Measurements from ENCODE around the gene SRGAP3.

SRGAP3 gene

DNA sequence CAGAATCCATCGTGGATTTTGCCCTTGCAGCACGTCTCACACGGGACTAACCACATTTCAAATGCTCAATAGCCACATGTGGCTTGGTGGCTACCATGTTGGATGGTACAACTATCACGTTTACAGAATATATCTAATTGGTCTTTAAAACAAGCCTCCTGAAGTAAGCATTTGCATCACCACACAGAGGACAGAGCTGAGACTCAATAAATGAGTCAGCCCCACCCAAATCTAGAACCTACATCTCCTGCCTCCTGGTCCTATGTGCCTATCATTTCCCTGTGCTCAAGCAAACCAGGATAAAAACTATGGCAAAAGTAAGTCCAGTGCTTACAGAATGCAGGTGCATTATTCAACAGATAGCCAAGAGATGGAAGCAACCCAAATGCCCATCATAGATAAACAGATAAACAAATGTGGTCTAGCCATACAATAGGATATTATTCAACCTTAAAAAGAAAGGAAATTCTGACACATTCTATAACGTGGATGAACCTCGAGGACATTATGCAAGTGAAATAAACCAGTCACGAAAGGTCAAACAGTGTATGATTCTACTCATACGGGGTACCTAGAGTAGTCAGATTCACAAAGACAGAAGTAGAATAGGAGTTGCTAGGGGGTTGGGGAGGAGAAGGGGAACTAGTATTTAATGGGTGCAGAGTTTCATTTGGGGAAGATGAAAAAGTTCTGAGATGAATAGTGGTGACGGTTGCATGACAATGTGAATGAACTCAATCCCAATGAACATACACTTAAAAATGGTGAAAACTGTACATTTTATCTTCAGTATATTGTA, 43.9 kb downstream of the SRGAP3 start:
- Histone ChIP-seq H3K4me1 (ENCODE audit: control insufficient read depth, insufficient read depth, low read length) (peaks cover 10% of the 10 kb centered on the region), H3K9ac (ENCODE audit: low read length) (no peak overlapping the region), H3K4me3 (ENCODE audit: low read length) (no peak overlapping the region), H3K27me3 (ENCODE audit: control insufficient read depth, insufficient read depth, low read length) (no peaks in the 10 kb centered on the region), H3K9me3 (ENCODE audit: control insufficient read depth, low read length) (no peaks in the 10 kb centered on the region), H3K36me3 (ENCODE audit: control insufficient read depth, insufficient read depth, low read length) (no peaks in the 10 kb centered on the region)

DNA sequence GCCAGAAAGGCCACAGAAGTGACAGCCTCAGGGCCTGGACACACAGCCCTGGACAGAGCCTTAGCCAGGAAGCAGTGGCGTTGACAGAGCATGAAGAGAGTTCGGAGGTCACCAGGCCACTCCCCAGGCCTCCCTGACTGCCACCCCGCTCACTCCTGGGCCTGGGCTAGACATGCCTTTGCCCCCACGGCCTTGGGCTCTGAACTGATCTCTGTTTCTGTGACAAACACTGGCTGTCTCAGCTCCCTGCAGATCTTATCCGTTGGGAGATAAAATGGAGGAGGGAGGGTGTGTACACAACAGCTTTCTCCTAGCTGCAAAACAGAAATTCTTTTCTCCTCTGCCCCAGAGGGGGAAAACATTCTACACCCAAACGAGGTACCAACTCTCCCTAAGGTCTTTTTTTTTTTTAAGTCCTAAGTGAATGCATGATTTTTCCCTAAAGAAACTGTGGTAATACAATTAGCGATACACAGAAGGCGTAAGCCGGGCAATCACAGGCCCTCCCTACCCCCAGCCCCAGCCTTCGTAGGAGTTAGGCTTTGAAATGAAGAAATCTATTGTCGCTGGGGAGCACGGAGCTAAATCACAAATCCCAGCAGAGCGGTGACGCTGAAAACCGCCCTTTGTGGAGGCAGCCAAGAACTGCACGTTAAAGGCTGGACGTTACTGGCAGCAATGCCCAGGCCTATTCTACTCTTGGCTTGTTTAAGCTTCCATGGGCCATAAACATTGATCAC, 45.0 kb downstream of the SRGAP3 start:
- H3K4me3 ChIP-seq (ENCODE audit: low read length) = no peak overlapping the region
- peaks cover 10% of the 10 kb centered on the region for H3K4me1 ChIP-seq (ENCODE audit: control insufficient read depth, insufficient read depth, low read length)
- no peaks in the 10 kb centered on the region for H3K27me3 ChIP-seq (ENCODE audit: control insufficient read depth, insufficient read depth, low read length)
- H3K36me3 ChIP-seq (ENCODE audit: control insufficient read depth, insufficient read depth, low read length) = no peaks in the 10 kb centered on the region
- H3K9ac ChIP-seq (ENCODE audit: low read length) = no peak overlapping the region
- H3K9me3 ChIP-seq (ENCODE audit: control insufficient read depth, low read length) = no peaks in the 10 kb centered on the region

GRCh38 chr3:9203317-9203716, 46.1 kb downstream of the SRGAP3 start:
- no peak overlapping the region for H3K4me3 ChIP-seq (ENCODE audit: low read length)
- no peaks in the 10 kb centered on the region for H3K36me3 ChIP-seq (ENCODE audit: control insufficient read depth, insufficient read depth, low read length)
- no peaks in the 10 kb centered on the region for H3K27me3 ChIP-seq (ENCODE audit: control insufficient read depth, insufficient read depth, low read length)
- peaks cover 10% of the 10 kb centered on the region for H3K4me1 ChIP-seq (ENCODE audit: control insufficient read depth, insufficient read depth, low read length)
- no peaks in the 10 kb centered on the region for H3K9me3 ChIP-seq (ENCODE audit: control insufficient read depth, low read length)
- no peak overlapping the region for H3K9ac ChIP-seq (ENCODE audit: low read length)

- Histone ChIP-seq H3K4me3 (ENCODE audit: low read length) (no peak overlapping the region), H3K4me1 (ENCODE audit: control insufficient read depth, insufficient read depth, low read length) (peaks cover 10% of the 10 kb centered on the region), H3K36me3 (ENCODE audit: control insufficient read depth, insufficient read depth, low read length) (no peaks in the 10 kb centered on the region), H3K9me3 (ENCODE audit: control insufficient read depth, low read length) (no peaks in the 10 kb centered on the region), H3K9ac (ENCODE audit: low read length) (no peak overlapping the region), H3K27me3 (ENCODE audit: control insufficient read depth, insufficient read depth, low read length) (no peaks in the 10 kb centered on the region)
These were observed 46.9 kb downstream of the SRGAP3 start for GRCh38 chr3:9202546-9202945.

DNA sequence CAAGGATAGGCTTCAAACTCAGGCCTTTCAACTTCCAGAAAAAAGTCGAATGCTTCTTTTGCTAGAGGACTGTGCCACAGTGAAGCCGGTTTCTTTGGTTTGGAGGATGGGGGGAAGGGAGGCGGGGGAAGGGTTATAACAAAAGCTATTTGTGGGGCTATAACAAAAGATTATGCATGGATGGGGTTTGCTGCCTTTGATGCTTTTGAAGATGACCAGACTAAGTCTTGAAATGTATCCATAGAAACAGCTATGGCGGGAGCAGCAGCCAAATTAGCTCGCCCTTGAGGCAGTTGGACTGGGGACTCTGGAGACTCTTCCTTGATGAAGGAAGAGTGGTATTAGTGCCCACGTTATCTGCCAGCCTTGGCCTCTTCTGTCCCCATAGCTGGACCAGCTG, 47.5 kb downstream of the SRGAP3 start:
- Histone ChIP-seq H3K4me3 (ENCODE audit: low read length) (no peak overlapping the region), H3K4me1 (ENCODE audit: control insufficient read depth, insufficient read depth, low read length) (peaks cover 10% of the 10 kb centered on the region), H3K36me3 (ENCODE audit: control insufficient read depth, insufficient read depth, low read length) (no peaks in the 10 kb centered on the region), H3K27me3 (ENCODE audit: control insufficient read depth, insufficient read depth, low read length) (no peaks in the 10 kb centered on the region), H3K9ac (ENCODE audit: low read length) (no peak overlapping the region), H3K9me3 (ENCODE audit: control insufficient read depth, low read length) (no peaks in the 10 kb centered on the region)

DNA sequence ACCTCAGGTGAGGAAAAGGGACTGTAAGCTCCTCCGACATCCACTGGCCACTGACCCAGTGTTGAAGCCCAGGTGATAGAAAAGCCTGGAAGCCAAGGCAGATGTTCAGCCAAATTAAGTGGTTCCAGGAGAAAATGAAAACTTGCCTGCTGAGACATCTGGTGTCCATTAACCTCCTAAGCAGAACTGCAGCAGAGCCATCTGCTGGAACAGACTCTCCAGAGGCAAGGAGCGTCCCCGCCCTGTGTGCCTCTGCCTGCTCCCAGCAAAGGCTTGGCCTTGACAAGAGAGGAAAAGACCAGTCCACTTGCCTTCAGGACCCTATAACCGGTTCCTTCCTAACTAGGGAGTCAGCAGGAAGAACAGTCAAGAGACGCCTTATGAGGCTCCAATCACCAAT, 48.2 kb downstream of the SRGAP3 start:
- Histone ChIP-seq H3K9ac (ENCODE audit: low read length) (no peak overlapping the region), H3K36me3 (ENCODE audit: control insufficient read depth, insufficient read depth, low read length) (no peaks in the 10 kb centered on the region), H3K27me3 (ENCODE audit: control insufficient read depth, insufficient read depth, low read length) (no peaks in the 10 kb centered on the region), H3K4me1 (ENCODE audit: control insufficient read depth, insufficient read depth, low read length) (peaks cover 10% of the 10 kb centered on the region), H3K4me3 (ENCODE audit: low read length) (no peak overlapping the region), H3K9me3 (ENCODE audit: control insufficient read depth, low read length) (no peaks in the 10 kb centered on the region)

DNA sequence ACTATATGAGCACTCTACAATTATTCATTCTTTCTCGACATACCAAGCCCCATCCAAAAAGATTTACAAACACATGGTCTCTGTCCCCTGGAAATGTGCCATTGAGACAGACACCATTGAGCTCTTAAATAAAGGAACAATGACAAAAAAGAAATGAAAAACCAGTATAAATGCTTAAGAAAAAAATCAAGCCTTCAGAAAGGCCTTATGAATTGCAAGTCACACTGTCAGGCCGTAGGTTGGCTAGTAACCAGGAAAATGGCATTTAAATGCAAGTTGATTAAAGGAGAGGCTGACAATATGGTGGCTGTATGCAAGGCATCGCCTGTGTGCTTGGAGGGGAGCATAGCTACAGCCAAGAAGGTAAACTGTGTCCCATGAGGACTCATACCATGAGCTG, 49.7 kb downstream of the SRGAP3 start:
- Histone ChIP-seq H3K36me3 (ENCODE audit: control insufficient read depth, insufficient read depth, low read length) (no peaks in the 10 kb centered on the region), H3K9ac (ENCODE audit: low read length) (no peak overlapping the region), H3K4me3 (ENCODE audit: low read length) (no peak overlapping the region), H3K27me3 (ENCODE audit: control insufficient read depth, insufficient read depth, low read length) (no peaks in the 10 kb centered on the region), H3K9me3 (ENCODE audit: control insufficient read depth, low read length) (no peaks in the 10 kb centered on the region), H3K4me1 (ENCODE audit: control insufficient read depth, insufficient read depth, low read length) (peaks cover 10% of the 10 kb centered on the region)

DNA sequence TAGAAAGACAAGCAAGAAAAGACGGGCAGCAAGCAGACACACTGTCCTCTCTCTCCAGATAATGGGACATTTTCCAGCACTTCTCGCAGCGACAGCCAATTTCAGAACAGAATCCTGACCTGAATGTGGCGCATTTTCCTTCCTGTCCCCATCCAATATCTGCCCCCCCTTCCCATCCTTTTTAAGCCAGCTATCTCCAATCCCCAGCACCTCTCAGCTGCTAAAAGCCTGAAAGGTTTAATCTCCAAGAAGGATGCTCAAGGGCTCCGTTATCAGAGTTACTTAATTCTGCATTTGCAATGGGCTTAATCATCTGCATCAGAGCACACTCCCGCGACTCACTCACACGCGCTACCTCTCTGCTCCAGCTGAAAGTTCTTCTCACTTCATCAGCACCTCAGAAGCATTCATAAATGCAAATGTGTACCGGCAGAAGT, 50.5 kb downstream of the SRGAP3 start:
- H3K4me1 ChIP-seq (ENCODE audit: control insufficient read depth, insufficient read depth, low read length) = peaks cover 2% of the 10 kb centered on the region
- H3K27me3 ChIP-seq (ENCODE audit: control insufficient read depth, insufficient read depth, low read length) = no peaks in the 10 kb centered on the region
- H3K36me3 ChIP-seq (ENCODE audit: control insufficient read depth, insufficient read depth, low read length) = no peaks in the 10 kb centered on the region
- no peaks in the 10 kb centered on the region for H3K9me3 ChIP-seq (ENCODE audit: control insufficient read depth, low read length)
- H3K9ac ChIP-seq (ENCODE audit: low read length) = no peak overlapping the region
- no peak overlapping the region for H3K4me3 ChIP-seq (ENCODE audit: low read length)

DNA sequence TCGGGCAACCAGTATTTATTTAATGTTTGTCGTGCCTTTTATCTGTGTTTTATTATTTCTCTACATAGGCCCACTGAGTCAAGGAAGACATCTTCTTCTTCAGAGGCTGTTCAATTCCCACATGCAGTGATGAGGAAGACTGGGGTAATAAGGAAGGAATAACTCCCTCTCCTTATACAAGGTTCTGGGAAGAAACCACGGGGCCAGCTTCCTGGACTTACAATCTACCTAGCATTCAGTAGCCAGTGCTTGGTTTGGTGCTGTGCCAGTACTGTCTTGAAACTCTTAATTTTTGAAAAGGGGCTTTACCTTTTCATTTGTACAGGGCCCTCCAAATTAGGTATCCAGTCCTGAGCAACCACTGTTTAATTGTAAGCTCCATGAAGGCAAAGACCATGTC, 51.2 kb downstream of the SRGAP3 start:
- Histone ChIP-seq H3K9ac (ENCODE audit: low read length) (no peak overlapping the region), H3K9me3 (ENCODE audit: control insufficient read depth, low read length) (no peaks in the 10 kb centered on the region), H3K27me3 (ENCODE audit: control insufficient read depth, insufficient read depth, low read length) (no peaks in the 10 kb centered on the region), H3K4me1 (ENCODE audit: control insufficient read depth, insufficient read depth, low read length) (no peaks in the 10 kb centered on the region), H3K4me3 (ENCODE audit: low read length) (no peak overlapping the region), H3K36me3 (ENCODE audit: control insufficient read depth, insufficient read depth, low read length) (no peaks in the 10 kb centered on the region)

DNA sequence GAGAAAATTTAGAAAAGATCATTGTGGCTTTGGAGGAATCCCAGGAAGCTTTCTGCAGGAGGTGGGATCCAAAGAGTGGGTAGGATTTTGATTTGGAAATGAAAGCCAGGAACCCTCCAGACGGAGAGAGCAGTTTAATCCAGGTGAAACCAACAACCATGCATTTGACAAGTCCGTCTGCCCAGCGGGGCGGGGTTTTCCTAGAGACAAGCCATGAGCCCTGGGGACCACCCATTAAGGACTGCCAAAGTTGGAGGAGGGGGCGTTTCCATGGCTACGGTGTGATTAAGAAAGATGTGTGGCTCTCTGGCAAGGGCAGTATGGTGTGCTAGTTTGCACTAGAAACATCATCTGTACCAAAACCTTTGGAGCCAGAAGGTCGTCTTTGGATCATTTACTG, 53.4 kb downstream of the SRGAP3 start:
- H3K4me3 ChIP-seq (ENCODE audit: low read length) = no peak overlapping the region
- H3K9me3 ChIP-seq (ENCODE audit: control insufficient read depth, low read length) = no peaks in the 10 kb centered on the region
- no peaks in the 10 kb centered on the region for H3K27me3 ChIP-seq (ENCODE audit: control insufficient read depth, insufficient read depth, low read length)
- H3K9ac ChIP-seq (ENCODE audit: low read length) = no peak overlapping the region
- H3K4me1 ChIP-seq (ENCODE audit: control insufficient read depth, insufficient read depth, low read length) = no peaks in the 10 kb centered on the region
- H3K36me3 ChIP-seq (ENCODE audit: control insufficient read depth, insufficient read depth, low read length) = no peaks in the 10 kb centered on the region

DNA sequence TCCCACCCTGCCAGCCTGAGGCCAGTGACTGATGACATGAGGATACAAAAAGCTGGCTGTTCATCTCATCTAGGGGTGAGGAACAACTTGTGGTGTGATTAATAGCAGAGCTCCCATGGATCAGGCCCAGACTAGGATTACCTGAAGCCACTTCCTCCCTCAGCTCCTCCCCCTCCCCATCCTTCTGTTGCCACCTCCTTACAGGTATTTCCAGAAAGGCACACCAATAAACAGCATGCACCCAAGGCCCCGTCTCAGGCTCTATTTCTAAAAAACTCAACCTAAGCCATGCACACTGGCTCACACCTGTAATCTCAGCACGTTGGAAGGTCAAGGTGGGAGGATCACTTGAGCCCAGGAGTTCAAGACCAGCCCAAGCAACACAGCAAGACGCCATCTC, 54.1 kb downstream of the SRGAP3 start:
- Histone ChIP-seq H3K9ac (ENCODE audit: low read length) (no peak overlapping the region), H3K9me3 (ENCODE audit: control insufficient read depth, low read length) (no peaks in the 10 kb centered on the region), H3K4me1 (ENCODE audit: control insufficient read depth, insufficient read depth, low read length) (no peaks in the 10 kb centered on the region), H3K4me3 (ENCODE audit: low read length) (no peak overlapping the region), H3K27me3 (ENCODE audit: control insufficient read depth, insufficient read depth, low read length) (no peaks in the 10 kb centered on the region), H3K36me3 (ENCODE audit: control insufficient read depth, insufficient read depth, low read length) (no peaks in the 10 kb centered on the region)

DNA sequence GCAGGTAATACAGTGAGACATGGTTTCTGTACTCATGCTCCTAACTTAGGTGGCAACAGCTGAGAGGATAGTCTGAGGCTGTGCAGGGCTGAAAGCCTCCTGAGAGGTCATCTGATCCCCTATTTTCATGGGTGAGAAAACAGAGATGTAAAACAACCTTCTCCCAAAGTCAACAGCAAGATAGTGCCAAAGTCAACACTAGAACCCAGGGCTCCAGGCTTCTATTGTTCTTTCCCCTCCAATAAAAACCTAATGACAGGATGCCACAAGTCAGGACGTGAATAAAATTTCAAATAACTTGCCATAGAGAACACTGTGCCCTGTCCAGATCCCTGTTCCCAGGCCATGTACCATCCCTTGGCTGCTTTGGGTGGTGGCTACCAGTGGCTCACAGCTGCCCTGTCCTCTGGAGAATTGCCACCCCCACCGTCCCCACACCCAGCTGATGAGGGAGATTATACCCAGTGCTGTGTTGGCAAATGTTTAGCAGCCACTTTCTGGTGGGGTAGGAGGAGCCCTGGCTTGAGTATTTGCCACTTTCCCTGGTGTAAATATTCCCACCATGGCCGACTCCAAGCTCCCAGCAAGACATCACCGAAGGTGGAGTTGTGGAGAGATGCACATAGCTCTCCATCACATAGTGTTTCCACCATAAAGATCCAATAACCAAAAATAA, 54.8 kb downstream of the SRGAP3 start:
- no peaks in the 10 kb centered on the region for H3K9me3 ChIP-seq (ENCODE audit: control insufficient read depth, low read length)
- no peak overlapping the region for H3K9ac ChIP-seq (ENCODE audit: low read length)
- H3K4me3 ChIP-seq (ENCODE audit: low read length) = no peak overlapping the region
- no peaks in the 10 kb centered on the region for H3K27me3 ChIP-seq (ENCODE audit: control insufficient read depth, insufficient read depth, low read length)
- H3K4me1 ChIP-seq (ENCODE audit: control insufficient read depth, insufficient read depth, low read length) = no peaks in the 10 kb centered on the region
- H3K36me3 ChIP-seq (ENCODE audit: control insufficient read depth, insufficient read depth, low read length) = no peaks in the 10 kb centered on the region

Data from mucosa of stomach (tissue), 1 donor.